Measurements from ENCODE around the gene NUAK2. TPM values are rescaled to one million over a fixed set of nuclear protein-coding genes. Genes with fewer than 3 reads are reported as not detected.
A peak's percentile ranks its signal among the peaks of the same experiment; 100 is the strongest.

Gene NUAK2
- total RNA-seq, 4 donors from 2014 or later, result 1.1 to 5.4 (median 3.2) TPM

DNA sequence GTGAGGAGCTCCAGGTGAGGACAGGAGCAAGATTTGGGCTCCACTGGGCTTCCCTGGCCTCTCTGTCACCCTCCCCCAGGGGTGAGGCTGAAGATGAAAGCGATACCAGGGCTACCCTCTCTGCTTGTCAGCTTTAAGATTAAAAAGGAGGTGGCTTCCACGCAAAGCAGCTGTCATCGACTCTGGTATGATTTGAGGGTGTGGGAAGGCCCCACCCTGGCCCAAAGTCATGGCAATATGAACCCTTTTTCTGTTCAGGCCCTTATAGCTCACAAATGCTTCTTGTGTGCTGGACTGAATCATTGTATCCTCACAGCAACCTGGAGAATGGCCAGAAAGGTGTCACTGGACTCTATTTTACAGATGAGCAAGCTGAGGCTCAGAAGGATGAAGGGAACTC, 41.6 kb downstream of the NUAK2 start:
- TF ChIP-seq CTCF (IDR thresholded peaks at IDR 0.05), result no peak
- DNase-seq (ENCODE audit: low spot score) (no peak), ATAC-seq (ENCODE audit: low FRiP score) (no peak)

GRCh38 chr1:205276689-205277065, 44.9 kb downstream of the NUAK2 start:
- TF ChIP-seq CTCF (IDR thresholded peaks at IDR 0.05), result no peak
- DNase-seq (ENCODE audit: low spot score) (no peak), ATAC-seq (ENCODE audit: low FRiP score) (no peak)

DNA sequence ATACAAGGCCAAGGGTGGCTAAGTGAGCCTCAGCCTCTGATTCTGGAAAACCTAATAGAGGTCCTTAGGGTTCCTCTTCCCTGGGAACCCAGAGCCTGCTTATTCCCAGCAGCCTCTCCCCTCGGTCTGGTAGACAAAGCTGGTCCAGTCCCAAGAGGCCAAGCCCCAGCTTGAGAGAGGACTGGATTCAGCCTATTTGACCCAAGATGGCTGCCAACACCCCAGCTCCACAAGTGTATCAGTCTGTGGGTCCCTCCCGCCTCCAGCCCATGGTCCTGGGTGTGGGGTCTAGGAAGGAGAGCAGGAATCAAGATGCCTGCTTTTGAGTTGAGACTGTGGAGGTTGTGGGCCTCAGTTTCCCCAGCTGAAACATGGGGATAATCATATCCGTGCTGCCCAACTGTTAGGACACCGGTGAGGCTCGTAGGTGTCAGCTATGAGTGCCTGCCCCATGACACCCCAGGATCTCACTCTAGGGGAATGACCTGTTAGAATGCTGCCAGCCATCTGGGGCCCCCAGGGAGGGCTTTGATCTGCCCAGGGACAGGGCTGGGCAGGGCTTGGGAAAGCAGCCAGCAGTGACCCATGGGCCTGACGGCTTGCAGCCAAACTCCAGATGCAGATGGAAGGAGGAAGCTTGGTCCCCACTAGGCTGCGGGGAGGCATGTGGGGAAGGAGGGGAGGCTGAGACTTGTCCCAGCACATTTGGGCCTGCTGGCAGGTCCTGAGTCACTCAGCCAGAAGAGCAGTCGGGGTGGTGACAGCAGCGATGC, 45.4 kb downstream of the NUAK2 start:
- ATAC-seq (ENCODE audit: low FRiP score), result no peak
- no peak for TF ChIP-seq CTCF (IDR thresholded peaks at IDR 0.05)
- DNase-seq (ENCODE audit: low spot score), result no peak

DNA sequence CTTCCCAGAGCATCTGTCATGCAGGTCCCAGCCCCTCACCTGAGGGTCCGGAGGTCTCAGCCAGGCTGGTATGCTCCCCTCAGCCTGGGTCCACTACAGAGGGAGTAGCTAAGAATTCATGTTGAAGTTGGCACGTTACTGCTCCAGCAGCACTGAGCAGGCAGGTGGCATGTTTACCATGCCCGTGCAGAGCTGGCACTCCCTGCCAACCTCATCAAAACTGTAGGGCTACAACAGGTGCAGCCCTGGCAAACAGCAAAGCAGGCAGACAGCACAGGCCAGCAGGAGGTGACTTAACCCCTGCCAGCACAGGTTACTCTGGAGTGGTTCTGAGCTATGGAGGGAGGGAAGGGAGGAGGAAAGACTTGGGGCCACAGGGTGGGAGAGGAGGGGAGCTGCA, 46.4 kb downstream of the NUAK2 start:
- ATAC-seq (ENCODE audit: low FRiP score) (no peak), DNase-seq (ENCODE audit: low spot score) (no peak)
- TF ChIP-seq CTCF (IDR thresholded peaks at IDR 0.05), result no peak

GRCh38 chr1:205274041-205274691, 47.4 kb downstream of the NUAK2 start:
- no peak for ATAC-seq (ENCODE audit: low FRiP score)
- no peak for DNase-seq (ENCODE audit: low spot score)
- no peak for TF ChIP-seq CTCF (IDR thresholded peaks at IDR 0.05)

GRCh38 chr1:205273551-205273982, 48.0 kb downstream of the NUAK2 start:
- ATAC-seq (ENCODE audit: low FRiP score) (peak; percentile 75), DNase-seq (ENCODE audit: low spot score) (peak; percentile 86)
- TF ChIP-seq CTCF (IDR thresholded peaks at IDR 0.05), result peak in 2 of 3 donors; percentile 75 to 90

DNA sequence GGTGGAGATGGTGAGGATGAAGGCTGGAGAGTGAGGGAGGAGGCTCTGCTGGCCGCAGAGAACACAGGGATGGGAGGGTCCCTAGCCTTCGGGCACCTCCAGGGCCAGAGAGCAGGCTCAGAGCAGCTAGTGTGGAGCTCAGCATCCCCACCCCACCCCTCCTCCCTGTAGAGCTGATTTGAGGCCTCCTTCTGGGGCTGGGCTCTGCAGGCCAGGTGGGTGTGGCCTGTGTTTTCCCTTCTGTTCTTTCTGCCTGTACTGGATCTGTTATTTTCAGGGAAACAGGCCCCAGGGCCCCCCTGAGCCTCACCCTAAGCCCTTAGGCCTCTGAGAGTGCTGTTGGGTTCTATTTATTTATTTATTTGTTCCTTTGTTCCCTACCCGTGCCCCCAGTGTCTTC, 49.0 kb downstream of the NUAK2 start:
- TF ChIP-seq CTCF (IDR thresholded peaks at IDR 0.05), result no peak
- DNase-seq (ENCODE audit: low spot score), result no peak
- no peak for ATAC-seq (ENCODE audit: low FRiP score)
